Neural cell (in vitro differentiated cells): ENCODE results near the gene GALT. TPM values are rescaled to one million over a fixed set of nuclear protein-coding genes. Genes with fewer than 3 reads are reported as not detected.

Experiments used
- H2AFZ ChIP-seq: fragments of 200-600, 300-800 bp; sonication (generic), shearing (Covaris generic); 2 replicates; pipeline ENCODE4 v1.6.0; 2014; ENCODE audit warnings: low read depth, mild to moderate bottlenecking, antibody characterized with exemption, low read length, moderate library complexity
- H3F3A ChIP-seq: fragments of 200-600 bp; shearing (Covaris generic); 2 replicates; pipeline ENCODE4 v1.6.1; 2016; ENCODE audit warnings: mild to moderate bottlenecking, moderate library complexity, mixed read lengths, antibody characterized with exemption, low read length; ENCODE audit not compliant: insufficient read depth, poor library complexity, severe bottlenecking
- H3K27ac ChIP-seq: fragments of 200-600, 300-800 bp; sonication (generic), shearing (Covaris generic); 2 replicates; pipeline ENCODE4 v1.5.1; 2014; ENCODE audit warnings: mild to moderate bottlenecking, low read length, moderate library complexity
- H3K27me3 ChIP-seq: fragments of 300-800, 200-600 bp; sonication (generic), shearing (Covaris generic); 2 replicates; pipeline ENCODE4 v1.6.0; 2014; ENCODE audit warnings: mild to moderate bottlenecking, low read depth, low read length, moderate library complexity; ENCODE audit not compliant: insufficient read depth
- H3K36me3 ChIP-seq: fragments of 300-800, 200-600 bp; sonication (generic), shearing (Covaris generic); 2 replicates; pipeline ENCODE4 v1.5.1; 2014; ENCODE audit warnings: mild to moderate bottlenecking, antibody characterized with exemption, low read length, moderate library complexity; ENCODE audit not compliant: insufficient read depth
- H3K4me2 ChIP-seq: fragments of 300-800, 200-600 bp; sonication (generic), shearing (Covaris generic); 2 replicates; pipeline ENCODE4 v1.6.0; 2014; ENCODE audit warnings: mild to moderate bottlenecking, low read length
- H3K4me3 ChIP-seq: fragments of 300-800, 200-600 bp; sonication (generic), shearing (Covaris generic); 2 replicates; pipeline ENCODE4 v1.5.1; 2014; ENCODE audit warnings: mild to moderate bottlenecking, low read length, moderate library complexity
- H3K79me2 ChIP-seq: fragments of 200-600 bp; shearing (Covaris generic); replicated peaks from 2 replicates; pipeline ENCODE4 v1.6.0; 2014; ENCODE audit warnings: mild to moderate bottlenecking, low read length, moderate library complexity; ENCODE audit not compliant: insufficient read depth
- H3K9ac ChIP-seq: fragments of 300-800, 200-600 bp; sonication (generic), shearing (Covaris generic); 2 replicates; pipeline ENCODE4 v1.6.1; 2016; ENCODE audit warnings: mild to moderate bottlenecking, low read length, mixed read lengths
- H3K9me2 ChIP-seq: fragments of 200-600 bp; shearing (Covaris generic); 2 replicates; pipeline ENCODE4 v1.6.1; 2016; ENCODE audit warnings: mild to moderate bottlenecking, low read length, mixed read lengths; ENCODE audit not compliant: insufficient read depth
- H3K9me3 ChIP-seq: fragments of 200-600, 300-800 bp; sonication (generic), shearing (Covaris generic); 2 replicates; pipeline ENCODE4 v1.6.1; 2016; ENCODE audit warnings: mild to moderate bottlenecking, mixed run types, low read length, moderate library complexity, mixed read lengths
- H4K20me1 ChIP-seq: fragments of 200-600 bp; shearing (Covaris generic); 2 replicates; pipeline ENCODE4 v1.6.1; 2016; ENCODE audit warnings: mild to moderate bottlenecking, mixed run types; ENCODE audit not compliant: insufficient read depth
- EP300 ChIP-seq: fragments of 450-650 bp; conservative IDR thresholded peaks from 2 replicates; pipeline ENCODE4 v1.6.1; 2014; ENCODE audit warnings: antibody characterized with exemption, mild to moderate bottlenecking, moderate library complexity; ENCODE audit not compliant: poor library complexity, severe bottlenecking
- EZH2 ChIP-seq: fragments of 200-600, 300-800 bp; shearing (Covaris generic), sonication (generic); IDR thresholded peaks from 2 replicates; pipeline ENCODE4 v1.6.1; 2014; ENCODE audit warnings: antibody characterized with exemption, low read length, borderline replicate concordance, mild to moderate bottlenecking; ENCODE audit not compliant: insufficient read depth, poor library complexity, severe bottlenecking
- MXI1 ChIP-seq: fragments of 450-650 bp; conservative IDR thresholded peaks from 2 replicates; pipeline ENCODE4 v1.6.1; 2014; ENCODE audit warnings: antibody characterized with exemption, mild to moderate bottlenecking; ENCODE audit not compliant: poor library complexity, severe bottlenecking
- POLR2AphosphoS5 ChIP-seq: IDR thresholded peaks from 2 replicates; pipeline ENCODE4 v1.6.1; 2012
- RAD21 ChIP-seq: fragments of 450-650 bp; conservative IDR thresholded peaks from 2 replicates; pipeline ENCODE4 v1.6.1; 2014; ENCODE audit warnings: antibody characterized with exemption, mild to moderate bottlenecking, moderate library complexity
- SMC3 ChIP-seq: fragments of 450-650 bp; conservative IDR thresholded peaks from 2 replicates; pipeline ENCODE4 v1.6.1; 2014; ENCODE audit warnings: antibody characterized with exemption, mild to moderate bottlenecking, moderate library complexity; ENCODE audit not compliant: poor library complexity
- TAF1 ChIP-seq: IDR thresholded peaks from 2 replicates; pipeline ENCODE4 v1.6.1; 2012; ENCODE audit warnings: low read depth
- polyA plus RNA-seq: library from polyadenylated mRNA; depleted of rRNA; stranded (reverse); fragments of >200 nt; gene quantifications from 2 replicates; pipeline ENCODE4 v1.2.3, GENCODE V29; 2014
- TF ChIP-seq, protein P1 (sequence below): IDR thresholded peaks from 2 replicates; pipeline ENCODE4 v1.6.1; 2012; ENCODE audit warnings: borderline replicate concordance
- TF ChIP-seq, protein P2 (sequence below): fragments of 450-650 bp; IDR thresholded peaks from 2 replicates; pipeline ENCODE4 v1.5.1; 2014; ENCODE audit warnings: antibody characterized with exemption, mild to moderate bottlenecking, moderate library complexity; ENCODE audit not compliant: poor library complexity, severe bottlenecking

GALT gene
- polyA plus RNA-seq, 1 donor from 2014 or later: 116 TPM

DNA sequence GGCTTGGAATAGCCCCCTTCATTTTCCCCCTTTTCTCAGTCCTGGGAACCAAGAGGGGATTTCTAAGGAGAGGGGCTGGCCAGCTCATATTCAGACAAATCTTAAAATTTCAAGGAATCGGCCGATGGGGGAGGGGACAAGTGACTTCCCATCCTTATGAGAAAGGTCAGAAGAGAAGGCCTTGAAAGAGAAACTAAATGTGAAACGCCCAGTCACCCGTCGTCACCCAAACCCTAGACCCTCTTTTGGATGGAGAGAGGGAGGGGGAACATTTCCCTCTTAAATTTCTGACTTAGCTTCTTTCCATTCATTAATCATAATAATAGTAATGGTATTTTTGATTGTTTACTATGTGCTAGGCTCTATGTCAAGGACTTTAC lies 45.5 kb downstream of the GALT start:
- TF ChIP-seq SMC3: no peak
- TF ChIP-seq, protein P1, sequence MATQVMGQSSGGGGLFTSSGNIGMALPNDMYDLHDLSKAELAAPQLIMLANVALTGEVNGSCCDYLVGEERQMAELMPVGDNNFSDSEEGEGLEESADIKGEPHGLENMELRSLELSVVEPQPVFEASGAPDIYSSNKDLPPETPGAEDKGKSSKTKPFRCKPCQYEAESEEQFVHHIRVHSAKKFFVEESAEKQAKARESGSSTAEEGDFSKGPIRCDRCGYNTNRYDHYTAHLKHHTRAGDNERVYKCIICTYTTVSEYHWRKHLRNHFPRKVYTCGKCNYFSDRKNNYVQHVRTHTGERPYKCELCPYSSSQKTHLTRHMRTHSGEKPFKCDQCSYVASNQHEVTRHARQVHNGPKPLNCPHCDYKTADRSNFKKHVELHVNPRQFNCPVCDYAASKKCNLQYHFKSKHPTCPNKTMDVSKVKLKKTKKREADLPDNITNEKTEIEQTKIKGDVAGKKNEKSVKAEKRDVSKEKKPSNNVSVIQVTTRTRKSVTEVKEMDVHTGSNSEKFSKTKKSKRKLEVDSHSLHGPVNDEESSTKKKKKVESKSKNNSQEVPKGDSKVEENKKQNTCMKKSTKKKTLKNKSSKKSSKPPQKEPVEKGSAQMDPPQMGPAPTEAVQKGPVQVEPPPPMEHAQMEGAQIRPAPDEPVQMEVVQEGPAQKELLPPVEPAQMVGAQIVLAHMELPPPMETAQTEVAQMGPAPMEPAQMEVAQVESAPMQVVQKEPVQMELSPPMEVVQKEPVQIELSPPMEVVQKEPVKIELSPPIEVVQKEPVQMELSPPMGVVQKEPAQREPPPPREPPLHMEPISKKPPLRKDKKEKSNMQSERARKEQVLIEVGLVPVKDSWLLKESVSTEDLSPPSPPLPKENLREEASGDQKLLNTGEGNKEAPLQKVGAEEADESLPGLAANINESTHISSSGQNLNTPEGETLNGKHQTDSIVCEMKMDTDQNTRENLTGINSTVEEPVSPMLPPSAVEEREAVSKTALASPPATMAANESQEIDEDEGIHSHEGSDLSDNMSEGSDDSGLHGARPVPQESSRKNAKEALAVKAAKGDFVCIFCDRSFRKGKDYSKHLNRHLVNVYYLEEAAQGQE: no peak
- TF ChIP-seq, protein P2, sequence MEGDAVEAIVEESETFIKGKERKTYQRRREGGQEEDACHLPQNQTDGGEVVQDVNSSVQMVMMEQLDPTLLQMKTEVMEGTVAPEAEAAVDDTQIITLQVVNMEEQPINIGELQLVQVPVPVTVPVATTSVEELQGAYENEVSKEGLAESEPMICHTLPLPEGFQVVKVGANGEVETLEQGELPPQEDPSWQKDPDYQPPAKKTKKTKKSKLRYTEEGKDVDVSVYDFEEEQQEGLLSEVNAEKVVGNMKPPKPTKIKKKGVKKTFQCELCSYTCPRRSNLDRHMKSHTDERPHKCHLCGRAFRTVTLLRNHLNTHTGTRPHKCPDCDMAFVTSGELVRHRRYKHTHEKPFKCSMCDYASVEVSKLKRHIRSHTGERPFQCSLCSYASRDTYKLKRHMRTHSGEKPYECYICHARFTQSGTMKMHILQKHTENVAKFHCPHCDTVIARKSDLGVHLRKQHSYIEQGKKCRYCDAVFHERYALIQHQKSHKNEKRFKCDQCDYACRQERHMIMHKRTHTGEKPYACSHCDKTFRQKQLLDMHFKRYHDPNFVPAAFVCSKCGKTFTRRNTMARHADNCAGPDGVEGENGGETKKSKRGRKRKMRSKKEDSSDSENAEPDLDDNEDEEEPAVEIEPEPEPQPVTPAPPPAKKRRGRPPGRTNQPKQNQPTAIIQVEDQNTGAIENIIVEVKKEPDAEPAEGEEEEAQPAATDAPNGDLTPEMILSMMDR: no peak
- TF ChIP-seq MXI1: no peak
- TF ChIP-seq TAF1: no peak
- no peak for TF ChIP-seq POLR2AphosphoS5
- TF ChIP-seq RAD21: no peak
- TF ChIP-seq EZH2: no peak
- no peak for TF ChIP-seq EP300
- H4K20me1 ChIP-seq: no peaks in the 10 kb centered on the region

DNA sequence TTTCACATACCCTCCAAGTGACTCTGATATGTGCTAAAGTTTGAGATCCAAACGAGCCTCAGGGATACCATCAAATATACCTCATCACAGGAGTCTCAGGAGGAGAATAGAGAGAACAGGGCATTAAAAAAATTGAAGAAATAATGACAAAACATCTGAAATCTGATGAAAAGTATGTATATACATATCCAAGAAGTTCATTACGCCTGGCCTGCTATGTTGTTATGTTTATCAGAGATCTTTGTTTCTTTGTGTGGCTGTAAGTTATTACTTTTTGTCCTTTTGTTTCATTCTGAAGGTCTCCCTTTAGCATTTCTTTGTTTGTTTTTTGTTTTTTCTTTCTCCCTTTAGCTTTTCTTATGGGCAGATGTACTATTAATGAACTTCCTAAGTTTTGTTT lies 47.1 kb downstream of the GALT start:
- Histone ChIP-seq H3K79me2 (no peaks in the 10 kb centered on the region), H2AFZ (no peak overlapping the region), H3K27ac (no peak overlapping the region), H3K4me2 (no peak overlapping the region), H3K36me3 (no peaks in the 10 kb centered on the region), H3K9me2 (no peaks in the 10 kb centered on the region), H3K4me3 (no peak overlapping the region), H3F3A (no peaks in the 10 kb centered on the region), H4K20me1 (no peaks in the 10 kb centered on the region), H3K9ac (no peak overlapping the region), H3K9me3 (no peaks in the 10 kb centered on the region), H3K27me3 (no peaks in the 10 kb centered on the region)
- TF ChIP-seq RAD21: no peak
- TF ChIP-seq, protein P1: no peak
- no peak for TF ChIP-seq MXI1
- TF ChIP-seq, protein P2: no peak
- TF ChIP-seq TAF1: no peak
- no peak for TF ChIP-seq EZH2
- TF ChIP-seq EP300: no peak
- no peak for TF ChIP-seq SMC3
- no peak for TF ChIP-seq POLR2AphosphoS5

More for the DNA sequence above, 45.5 kb downstream of the GALT start:
- H3K4me2 ChIP-seq: no peak overlapping the region
- H3F3A ChIP-seq: no peaks in the 10 kb centered on the region
- no peaks in the 10 kb centered on the region for H3K36me3 ChIP-seq
- H3K9ac ChIP-seq: no peak overlapping the region
- no peak overlapping the region for H3K27ac ChIP-seq
- H3K9me2 ChIP-seq: no peaks in the 10 kb centered on the region
- H3K9me3 ChIP-seq: no peaks in the 10 kb centered on the region
- H3K79me2 ChIP-seq: no peaks in the 10 kb centered on the region
- no peak overlapping the region for H3K4me3 ChIP-seq
- H2AFZ ChIP-seq: no peak overlapping the region
- no peaks in the 10 kb centered on the region for H3K27me3 ChIP-seq
